GM12875 (cell line): ENCODE results near the gene ARV1.

Source experiments
- H3K4me3 ChIP-seq: one replicate; pipeline ENCODE4 v1.5.1; 2011; ENCODE audit warnings: low read depth, low read length, control low read depth
- TF ChIP-seq, protein P1 (sequence below): IDR thresholded peaks from 2 replicates; pipeline ENCODE4 v1.5.1; 2011; ENCODE audit warnings: low read depth, mild to moderate bottlenecking, control low read depth, inconsistent platforms, low read length, moderate library complexity, borderline replicate concordance; ENCODE audit not compliant: insufficient read depth

The ARV1 gene

DNA sequence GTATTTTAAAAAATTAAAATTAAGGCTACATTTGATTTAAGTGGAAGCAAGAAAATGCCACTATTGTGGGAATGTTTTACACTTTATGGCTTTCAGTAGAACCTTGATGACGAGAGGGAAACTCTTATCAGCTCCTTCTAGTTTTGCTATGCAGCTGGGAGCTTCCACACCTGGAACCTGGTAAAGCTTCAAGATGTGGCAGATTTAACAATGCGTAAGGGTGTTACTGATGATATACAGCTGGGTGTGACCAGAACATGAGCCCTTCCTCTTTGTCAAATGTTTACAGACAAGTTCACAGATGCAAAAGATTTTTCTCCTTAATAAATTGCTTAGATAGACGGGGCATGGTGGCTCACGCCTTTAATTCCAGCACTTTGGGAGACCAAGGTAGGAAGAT, 20.5 kb upstream of the ARV1 start:
- no peak overlapping the region for H3K4me3 ChIP-seq
- TF ChIP-seq, protein P1, sequence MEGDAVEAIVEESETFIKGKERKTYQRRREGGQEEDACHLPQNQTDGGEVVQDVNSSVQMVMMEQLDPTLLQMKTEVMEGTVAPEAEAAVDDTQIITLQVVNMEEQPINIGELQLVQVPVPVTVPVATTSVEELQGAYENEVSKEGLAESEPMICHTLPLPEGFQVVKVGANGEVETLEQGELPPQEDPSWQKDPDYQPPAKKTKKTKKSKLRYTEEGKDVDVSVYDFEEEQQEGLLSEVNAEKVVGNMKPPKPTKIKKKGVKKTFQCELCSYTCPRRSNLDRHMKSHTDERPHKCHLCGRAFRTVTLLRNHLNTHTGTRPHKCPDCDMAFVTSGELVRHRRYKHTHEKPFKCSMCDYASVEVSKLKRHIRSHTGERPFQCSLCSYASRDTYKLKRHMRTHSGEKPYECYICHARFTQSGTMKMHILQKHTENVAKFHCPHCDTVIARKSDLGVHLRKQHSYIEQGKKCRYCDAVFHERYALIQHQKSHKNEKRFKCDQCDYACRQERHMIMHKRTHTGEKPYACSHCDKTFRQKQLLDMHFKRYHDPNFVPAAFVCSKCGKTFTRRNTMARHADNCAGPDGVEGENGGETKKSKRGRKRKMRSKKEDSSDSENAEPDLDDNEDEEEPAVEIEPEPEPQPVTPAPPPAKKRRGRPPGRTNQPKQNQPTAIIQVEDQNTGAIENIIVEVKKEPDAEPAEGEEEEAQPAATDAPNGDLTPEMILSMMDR = no peak

DNA sequence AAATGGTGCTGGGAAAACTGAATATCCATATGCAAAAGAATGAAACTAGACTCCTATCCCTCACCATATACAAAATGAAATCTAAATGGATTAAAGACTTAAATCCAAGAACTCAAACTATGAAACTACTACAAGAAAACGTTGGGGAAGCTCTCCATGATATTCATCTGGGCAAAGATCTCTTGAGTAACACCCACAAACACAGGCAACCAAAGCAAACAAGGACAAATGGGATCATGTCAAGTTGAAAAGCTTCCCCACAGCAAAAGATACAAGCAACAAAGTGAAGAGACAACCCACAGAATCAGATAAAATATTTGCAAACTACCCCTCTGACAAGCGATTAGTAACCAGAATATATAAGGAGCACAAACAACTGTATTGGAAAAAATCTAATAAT, 14.0 kb upstream of the ARV1 start:
- H3K4me3 ChIP-seq = no peak overlapping the region
- TF ChIP-seq, protein P1 = no peak

DNA sequence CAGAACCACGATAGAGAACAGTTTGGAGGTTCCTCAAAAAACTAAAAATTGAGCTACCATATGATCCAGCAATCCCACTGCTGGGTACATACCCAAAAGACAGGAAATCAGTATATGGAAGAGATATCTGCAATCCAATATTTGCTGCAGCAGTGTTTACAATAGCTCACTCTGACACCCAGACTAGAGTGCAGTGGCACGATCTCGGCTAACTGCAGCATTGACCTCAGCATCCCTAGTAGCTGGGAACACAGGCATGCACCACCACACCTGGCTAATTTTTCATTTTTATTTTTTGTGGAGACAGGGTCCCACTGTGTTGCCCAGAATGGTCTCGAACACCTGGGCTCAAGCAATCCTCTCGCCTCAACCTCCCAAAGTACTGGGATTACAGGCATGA, 13.4 kb upstream of the ARV1 start:
- TF ChIP-seq, protein P1 = no peak
- H3K4me3 ChIP-seq = no peak overlapping the region

DNA sequence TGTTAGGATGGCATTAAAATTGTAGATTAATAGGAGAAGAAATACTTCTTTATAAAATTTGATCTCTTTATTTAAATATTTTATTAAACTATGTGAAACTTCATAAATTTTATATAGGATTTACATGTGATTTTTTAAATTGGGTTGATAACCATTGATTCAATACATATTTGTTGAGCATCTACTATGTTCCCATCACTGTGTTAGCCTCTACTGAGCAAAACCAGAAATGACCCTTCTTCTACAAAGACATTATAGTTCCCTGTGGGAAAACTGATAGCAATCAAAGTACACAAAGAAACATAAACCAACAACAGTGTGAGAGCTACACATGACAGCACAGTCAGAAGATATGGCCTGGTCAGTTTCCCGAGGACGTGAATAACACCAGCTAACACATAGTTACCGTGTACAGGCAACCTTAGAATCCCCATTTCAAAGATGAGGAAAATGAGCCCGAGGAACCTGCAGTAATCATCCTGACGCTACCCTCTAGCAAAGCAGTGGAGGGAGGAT, 12.5 kb upstream of the ARV1 start:
- H3K4me3 ChIP-seq = no peak overlapping the region
- TF ChIP-seq, protein P1 = no peak

DNA sequence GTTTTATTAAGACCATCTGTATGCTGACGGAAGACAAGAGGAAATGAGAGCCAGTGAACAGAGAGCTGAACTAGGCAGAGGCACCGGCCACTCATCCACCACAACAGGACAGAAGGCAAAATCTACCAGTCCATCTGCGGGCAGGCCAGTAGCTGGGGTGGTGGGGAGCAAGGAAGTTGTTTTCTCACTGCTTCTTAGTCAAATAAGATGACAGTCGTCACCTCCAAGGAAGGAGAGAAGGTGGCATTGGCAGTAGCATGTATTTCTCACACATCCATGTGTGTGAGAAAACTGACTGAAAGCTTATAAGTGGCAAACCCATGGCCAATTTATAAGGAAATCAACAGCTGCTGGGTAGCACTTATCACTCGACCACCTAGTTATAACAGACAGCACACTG, 8.5 kb upstream of the ARV1 start:
- TF ChIP-seq, protein P1 = no peak
- H3K4me3 ChIP-seq = no peak overlapping the region

DNA sequence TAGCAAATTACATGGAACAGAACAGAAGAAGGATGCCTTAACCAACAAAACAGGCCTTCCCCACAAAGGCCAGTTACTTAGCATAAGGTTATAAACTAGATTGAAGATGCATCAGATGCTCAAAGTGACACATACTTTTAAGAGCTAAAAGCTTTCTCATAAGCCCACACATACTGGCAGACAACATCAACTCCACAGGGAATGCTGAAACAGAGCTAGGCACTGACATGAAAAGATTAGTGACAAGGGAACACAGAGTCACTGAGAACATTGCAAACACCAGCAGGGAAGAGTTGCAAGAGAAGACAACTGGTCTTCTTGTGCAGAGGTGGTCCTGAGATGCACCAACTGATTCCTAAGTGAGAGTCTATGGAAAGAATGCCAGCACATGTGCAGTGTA, 7.1 kb upstream of the ARV1 start:
- TF ChIP-seq, protein P1 = no peak
- H3K4me3 ChIP-seq = no peak overlapping the region

DNA sequence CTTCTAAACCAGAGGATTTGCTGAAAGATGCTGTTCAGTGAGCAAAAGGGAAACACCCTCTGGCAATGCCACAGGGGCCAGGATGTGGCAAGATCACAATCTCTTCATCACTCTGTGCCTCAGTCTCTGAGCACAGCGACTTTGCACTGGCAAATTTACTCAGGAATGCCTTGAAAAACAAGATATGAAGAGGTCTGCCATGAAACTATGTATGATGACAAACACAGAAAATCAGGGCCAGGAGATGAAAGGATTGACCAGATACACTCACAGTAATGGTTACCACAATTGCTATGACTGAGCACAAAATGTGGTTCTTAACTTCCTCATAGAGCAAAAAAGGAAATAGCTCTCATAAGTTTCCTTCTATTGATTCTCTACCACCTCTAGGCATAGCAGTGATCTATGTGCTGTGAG, 6.0 kb upstream of the ARV1 start:
- no peak overlapping the region for H3K4me3 ChIP-seq
- TF ChIP-seq, protein P1 = no peak
